ENCODE results near the gene RASAL1.

RASAL1 gene

DNA sequence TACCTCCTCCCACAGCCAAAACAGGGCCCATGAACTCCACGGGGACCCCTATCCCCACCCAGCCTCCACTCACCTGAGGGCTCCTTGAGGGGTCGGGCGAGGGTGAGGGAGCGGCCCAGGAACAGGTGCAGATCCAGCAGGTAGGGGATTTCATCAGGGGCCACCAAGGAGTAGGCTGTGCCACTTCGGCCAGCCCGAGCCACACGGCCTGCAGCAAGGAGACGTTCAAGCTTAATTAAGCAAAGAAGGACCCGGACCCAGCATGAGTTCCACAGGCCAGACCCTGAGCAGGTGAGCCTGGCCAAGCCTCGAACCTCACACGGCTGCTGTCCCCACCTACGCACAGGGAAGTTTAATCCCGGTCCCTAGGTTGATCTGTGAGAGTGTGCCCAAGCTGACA is 34.1 kb upstream of the RASAL1 start:
- no peak for DNase-seq (ENCODE audit: low spot score)
- TF ChIP-seq, protein P1, sequence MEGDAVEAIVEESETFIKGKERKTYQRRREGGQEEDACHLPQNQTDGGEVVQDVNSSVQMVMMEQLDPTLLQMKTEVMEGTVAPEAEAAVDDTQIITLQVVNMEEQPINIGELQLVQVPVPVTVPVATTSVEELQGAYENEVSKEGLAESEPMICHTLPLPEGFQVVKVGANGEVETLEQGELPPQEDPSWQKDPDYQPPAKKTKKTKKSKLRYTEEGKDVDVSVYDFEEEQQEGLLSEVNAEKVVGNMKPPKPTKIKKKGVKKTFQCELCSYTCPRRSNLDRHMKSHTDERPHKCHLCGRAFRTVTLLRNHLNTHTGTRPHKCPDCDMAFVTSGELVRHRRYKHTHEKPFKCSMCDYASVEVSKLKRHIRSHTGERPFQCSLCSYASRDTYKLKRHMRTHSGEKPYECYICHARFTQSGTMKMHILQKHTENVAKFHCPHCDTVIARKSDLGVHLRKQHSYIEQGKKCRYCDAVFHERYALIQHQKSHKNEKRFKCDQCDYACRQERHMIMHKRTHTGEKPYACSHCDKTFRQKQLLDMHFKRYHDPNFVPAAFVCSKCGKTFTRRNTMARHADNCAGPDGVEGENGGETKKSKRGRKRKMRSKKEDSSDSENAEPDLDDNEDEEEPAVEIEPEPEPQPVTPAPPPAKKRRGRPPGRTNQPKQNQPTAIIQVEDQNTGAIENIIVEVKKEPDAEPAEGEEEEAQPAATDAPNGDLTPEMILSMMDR (IDR thresholded peaks at IDR 0.05; ENCODE audit: extremely low read depth, missing control alignments), result no peak

DNA sequence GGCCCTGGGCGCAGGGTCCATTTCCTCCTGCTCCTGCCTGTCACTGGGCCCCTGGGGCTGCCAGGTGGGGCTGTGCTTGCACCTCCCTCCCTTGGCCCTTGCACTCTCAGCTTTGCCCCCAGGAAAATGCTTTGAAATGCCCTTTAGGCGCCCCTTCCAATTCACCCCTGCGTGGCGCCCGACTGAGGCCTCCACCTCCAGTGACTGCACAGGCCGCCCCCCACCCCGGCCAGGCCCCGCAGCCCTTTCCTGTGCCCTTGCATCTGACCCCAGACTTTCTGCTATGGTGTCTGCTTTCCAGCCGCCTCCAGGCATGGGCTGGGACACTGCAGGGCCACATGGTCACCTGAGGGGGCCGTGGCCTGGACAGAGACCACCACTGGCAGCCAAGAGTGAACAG is 32.3 kb upstream of the RASAL1 start:
- DNase-seq (ENCODE audit: low spot score), result no peak
- TF ChIP-seq, protein P1 (IDR thresholded peaks at IDR 0.05; ENCODE audit: extremely low read depth, missing control alignments), result no peak

DNA sequence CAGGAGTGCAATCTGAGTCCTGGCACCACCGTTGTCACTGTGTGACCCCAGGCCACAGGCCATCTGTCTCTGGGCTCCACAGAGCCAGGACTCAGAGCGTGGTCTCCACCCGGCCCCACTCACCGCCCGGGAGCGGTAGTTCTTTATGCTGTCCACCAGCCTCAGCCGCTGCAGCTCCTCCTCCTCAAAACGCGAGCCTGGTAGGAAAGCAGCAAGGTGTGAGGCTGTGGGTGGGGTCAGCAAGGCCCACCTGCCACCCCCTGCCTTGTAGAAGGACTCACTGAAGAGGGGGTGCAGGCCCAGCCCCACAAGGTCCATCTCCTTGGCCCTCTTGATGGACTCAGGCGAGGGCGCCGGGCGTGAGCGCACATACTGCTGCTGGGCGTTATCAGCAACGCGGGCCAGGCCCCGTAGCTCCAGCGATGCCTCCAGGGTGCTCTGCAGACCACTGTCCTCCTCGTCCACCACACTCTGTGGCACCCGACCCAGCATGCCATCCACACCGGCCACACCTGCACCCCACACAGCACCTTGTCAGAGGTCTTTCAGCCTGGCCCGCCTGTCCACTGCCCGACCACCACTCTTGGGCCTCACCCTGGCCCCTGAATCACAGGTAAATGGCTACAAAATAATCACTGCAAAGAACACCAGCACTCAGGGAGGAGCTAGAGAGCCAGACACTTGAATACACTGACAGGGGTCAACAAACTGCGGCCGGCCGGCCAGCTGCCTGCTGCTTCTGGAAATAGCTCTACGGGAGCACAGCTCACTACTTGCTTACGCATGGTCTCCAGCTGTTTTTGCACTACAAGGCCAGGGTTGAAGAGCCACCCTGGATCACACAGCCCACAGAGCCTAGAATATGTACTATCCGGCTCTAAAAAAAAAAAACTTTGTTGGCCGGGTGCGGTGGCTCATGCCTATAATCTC is 30.2 kb upstream of the RASAL1 start:
- TF ChIP-seq, protein P1 (IDR thresholded peaks at IDR 0.05; ENCODE audit: extremely low read depth, missing control alignments), result no peak
- DNase-seq (ENCODE audit: low spot score), result no peak

DNA sequence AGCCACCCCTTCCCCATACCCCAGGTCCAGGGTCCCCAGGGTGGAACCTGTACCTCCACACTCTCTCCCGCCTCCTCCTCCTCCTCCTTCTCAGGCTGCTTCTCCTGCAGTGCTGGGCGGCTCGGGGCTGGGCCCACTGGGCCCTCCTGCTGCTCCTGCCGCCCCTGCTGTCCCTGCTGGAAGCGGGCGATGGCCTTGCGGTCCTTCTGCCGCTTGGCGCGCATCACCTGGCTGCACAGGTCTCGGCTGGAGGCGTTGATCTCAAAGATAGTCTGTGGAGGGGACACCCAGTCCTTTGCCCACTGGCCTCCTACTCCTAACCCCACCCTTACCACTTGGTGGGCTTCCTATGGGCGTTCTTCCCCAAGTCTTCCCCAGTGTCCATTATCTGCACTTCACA is 28.5 kb upstream of the RASAL1 start:
- no peak for DNase-seq (ENCODE audit: low spot score)
- TF ChIP-seq, protein P1 (IDR thresholded peaks at IDR 0.05; ENCODE audit: extremely low read depth, missing control alignments), result no peak

DNA sequence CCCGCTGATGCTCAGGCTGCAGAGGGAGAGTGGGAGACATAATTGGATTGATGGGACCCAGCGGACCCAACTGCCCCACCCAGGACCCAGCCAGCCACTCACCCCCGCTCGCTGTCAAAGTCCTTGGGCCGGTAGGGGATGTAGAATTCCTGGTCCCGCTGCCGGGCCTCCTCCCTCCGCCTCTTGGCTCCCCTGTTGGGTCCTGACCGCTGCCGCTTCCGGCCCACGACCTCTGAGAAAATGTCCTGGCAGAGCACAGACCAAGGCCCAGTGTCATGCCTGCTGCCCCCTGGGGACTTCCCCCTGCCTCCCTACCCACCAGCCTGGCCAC is 27.4 kb upstream of the RASAL1 start:
- no peak for DNase-seq (ENCODE audit: low spot score)

DNA sequence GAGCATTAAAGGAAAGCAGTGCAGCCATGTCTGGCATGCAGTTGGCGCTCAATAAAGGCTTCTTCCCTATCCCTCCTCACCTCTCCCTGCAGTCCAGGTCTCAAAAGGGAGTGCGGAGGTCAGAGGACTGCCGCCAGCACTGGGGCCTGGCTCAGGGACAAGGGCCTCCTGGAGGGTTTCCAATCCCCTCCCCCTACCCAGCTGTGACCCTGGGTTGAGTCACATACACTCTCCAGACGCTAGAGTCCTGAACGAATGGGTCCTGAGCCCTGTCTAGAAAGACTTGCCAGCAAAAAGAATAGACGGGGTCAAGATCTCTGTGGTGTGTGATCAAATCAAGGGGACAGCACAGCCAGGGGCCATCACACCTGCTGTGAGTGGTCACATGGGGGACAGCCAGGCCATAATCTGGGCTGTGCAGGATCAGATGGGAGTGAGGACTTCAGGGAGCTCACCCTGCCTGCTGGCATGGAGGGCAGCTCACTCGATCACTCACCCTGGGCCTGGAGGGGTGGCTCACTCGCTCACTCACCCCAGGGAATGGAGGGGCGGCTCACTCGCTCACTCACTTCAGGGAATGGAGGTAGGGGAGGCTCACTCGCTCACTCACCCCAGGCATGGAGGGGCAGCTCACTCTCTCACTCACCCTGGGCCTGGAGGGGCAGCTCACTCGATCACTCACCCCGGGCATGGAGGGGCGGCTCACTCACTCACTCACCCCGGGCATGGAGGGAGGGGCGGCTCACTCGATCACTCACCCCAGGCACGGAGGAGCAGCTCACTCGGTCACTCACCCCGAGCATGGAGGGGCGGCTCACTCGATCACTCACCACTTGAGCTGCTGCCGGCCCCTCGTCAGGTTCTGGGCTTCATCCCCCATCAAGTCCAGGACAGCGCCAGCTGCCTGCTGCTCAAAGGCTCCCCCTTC is 26.8 kb upstream of the RASAL1 start:
- no peak for DNase-seq (ENCODE audit: low spot score)
- TF ChIP-seq, protein P1 (IDR thresholded peaks at IDR 0.05; ENCODE audit: extremely low read depth, missing control alignments), result no peak

More for the DNA sequence above, 27.4 kb upstream of the RASAL1 start:
- TF ChIP-seq, protein P1 (IDR thresholded peaks at IDR 0.05; ENCODE audit: extremely low read depth, missing control alignments), result no peak
